Testis (tissue), 3 donors: ENCODE data around the gene ABCG1. TPM values are rescaled to one million over a fixed set of nuclear protein-coding genes. Genes with fewer than 3 reads are reported as not detected.
"Not testable (repeated sequence)": the region's sequence is repeated elsewhere in the genome, so short reads cannot be mapped to it uniquely, and the experiment has no call there.

Source experiments
- DNase-seq: peaks from one replicate; pipeline ENCODE4 v3.0.0-alpha.2; 2019
- H3K27ac ChIP-seq, 2 donors: fragments of 200-600 bp; sonication (generic); one replicate each; pipeline ENCODE4 v1.5.1; 2019
- H3K27me3 ChIP-seq: fragments of 200-600 bp; sonication (generic); one replicate; pipeline ENCODE4 v1.5.1; 2019
- H3K36me3 ChIP-seq: fragments of 200-600 bp; sonication (generic); one replicate; pipeline ENCODE4 v1.5.1; 2017; ENCODE audit warnings: low read depth; ENCODE audit errors: missing control alignments
- H3K4me1 ChIP-seq: fragments of 200-600 bp; sonication (generic); one replicate; pipeline ENCODE4 v1.5.1; 2019
- H3K4me3 ChIP-seq, 2 donors: fragments of 200-600 bp; sonication (generic); one replicate each; pipeline ENCODE4 v1.5.1; 2017 to 2019
- H3K9me3 ChIP-seq: fragments of 200-600 bp; sonication (generic); one replicate; pipeline ENCODE4 v1.5.1; 2017
- CTCF ChIP-seq, 3 experiments: fragments of 450-650 bp in 2 of 3; fragments of 200-600 bp in 1 of 3; sonication (generic) in 1 of 3; IDR thresholded peaks; one replicate each; pipeline ENCODE4 v1.5.1; 2016 to 2019; ENCODE audit warnings: antibody characterized with exemption in 3 of 3, mild to moderate bottlenecking in 2 of 3, moderate library complexity in 1 of 3
- POLR2A ChIP-seq: fragments of 450-650 bp; IDR thresholded peaks from one replicate; pipeline ENCODE4 v1.6.1; 2017; ENCODE audit warnings: antibody characterized with exemption, mild to moderate bottlenecking, moderate library complexity
- WGBS, 2 donors: methylation state at CpG; one replicate each; pipeline ENCODE4 v1.1.5; 2018; 5-methylcytosine and 5-hydroxymethylcytosine counted together
- intact Hi-C: fragments of 100-400 bp; cut with DNase I; formaldehyde crosslinking; loops from one replicate; pipeline ENCODE4 v1.15.1; 2023; ENCODE audit warnings: low total_unique reads
- polyA plus RNA-seq: library from polyadenylated mRNA; stranded (reverse); fragments of 350-450 nt; fragmentation: Illumina TruSeq; extraction: RNeasy Lipid Tissue Mini Kit (QIAGEN cat#74804); gene quantifications from one replicate; pipeline ENCODE4 v1.2.3, GENCODE V29; 2014; ENCODE audit warnings: low read depth, low replicate concordance; ENCODE audit not compliant: insufficient read depth
- total RNA-seq, 2 donors: library from RNA; depleted of rRNA; stranded (reverse); fragments of >200 nt; gene quantifications; one replicate each; pipeline ENCODE4 v1.2.3, GENCODE V29; 2016

ABCG1 gene
- total and polyA plus RNA-seq, 3 donors from 2014 or later: 4.6 to 5.9 (median 5.1) TPM

GRCh38 chr21:42291751-42292562 lies 73.0 kb downstream of the ABCG1 start:
- TF ChIP-seq CTCF (IDR thresholded peaks at IDR 0.05) (no peak), POLR2A (no peak)
- Histone ChIP-seq H3K9me3 (no peaks in the 10 kb centered on the region), H3K36me3 (no peaks in the 10 kb centered on the region), H3K4me3 (no peak overlapping the region), H3K27ac (no peak overlapping the region), H3K4me1 (no peaks in the 10 kb centered on the region), H3K27me3 (no peaks in the 10 kb centered on the region)
- intact Hi-C loops: no loop called here
- 90 to 91% methylated on average over 8 to 22 of the region's 22 CpGs for WGBS, 2 donors
- DNase-seq: no peak

- intact Hi-C loops, H3K27ac ChIP-seq, H3K36me3 ChIP-seq, H3K4me1 ChIP-seq, DNase-seq, H3K9me3 ChIP-seq, H3K4me3 ChIP-seq, H3K27me3 ChIP-seq: not testable (repeated sequence)
- 89 to 90% methylated on average over 4 of the region's 4 CpGs for WGBS, 2 donors
Measured at GRCh38 chr21:42292563-42293142, 73.7 kb downstream of the ABCG1 start.

- DNase-seq: no peak
- no peaks in the 10 kb centered on the region for H3K27me3 ChIP-seq
- intact Hi-C loops: no loop called here
- TF ChIP-seq POLR2A: no peak
- TF ChIP-seq CTCF (IDR thresholded peaks at IDR 0.05): no peak
- H3K9me3 ChIP-seq: no peaks in the 10 kb centered on the region
- no peak overlapping the region for H3K4me3 ChIP-seq
- no peaks in the 10 kb centered on the region for H3K36me3 ChIP-seq
- no peaks in the 10 kb centered on the region for H3K4me1 ChIP-seq
- no peak overlapping the region for H3K27ac ChIP-seq
- WGBS, 2 donors: 96% methylated on average over 8 to 16 of the region's 17 CpGs
Measured at GRCh38 chr21:42293649-42294272, 74.8 kb downstream of the ABCG1 start.

GRCh38 chr21:42294273-42294880 lies 75.4 kb downstream of the ABCG1 start:
- WGBS, 2 donors: 95 to 96% methylated on average over 17 to 22 of the region's 22 CpGs
- Histone ChIP-seq H3K36me3 (no peaks in the 10 kb centered on the region), H3K4me1 (no peaks in the 10 kb centered on the region), H3K4me3 (no peak overlapping the region), H3K9me3 (no peaks in the 10 kb centered on the region), H3K27ac (no peak overlapping the region), H3K27me3 (no peaks in the 10 kb centered on the region)
- no peak for DNase-seq
- intact Hi-C loops: no loop called here
- no peak for TF ChIP-seq CTCF (IDR thresholded peaks at IDR 0.05)
- TF ChIP-seq POLR2A: no peak

- WGBS, 2 donors: 75 to 80% methylated on average over 15 of the region's 15 CpGs
- Histone ChIP-seq H3K36me3 (no peaks in the 10 kb centered on the region), H3K4me1 (no peaks in the 10 kb centered on the region), H3K27me3 (no peaks in the 10 kb centered on the region), H3K9me3 (no peaks in the 10 kb centered on the region), H3K4me3 (no peak overlapping the region), H3K27ac (no peak overlapping the region)
- intact Hi-C loops: no loop called here
- DNase-seq: no peak
- TF ChIP-seq POLR2A (no peak), CTCF (IDR thresholded peaks at IDR 0.05) (no peak)
Measured at GRCh38 chr21:42295845-42296244, 76.9 kb downstream of the ABCG1 start.
